Vagina (tissue), 2 donors: ENCODE data around the gene TPH2. TPM values are rescaled to one million over a fixed set of nuclear protein-coding genes. Genes with fewer than 3 reads are reported as not detected.

Experiments used
- DNase-seq, 2 donors: peaks; one replicate each; pipeline ENCODE4 v3.0.0-alpha.2; 2017; ENCODE audit errors: extremely low spot score in 2 of 2
- H3K27ac ChIP-seq: fragments of 200-600 bp; sonication (generic); one replicate; pipeline ENCODE4 v1.5.1; 2019
- H3K27me3 ChIP-seq: fragments of 200-600 bp; sonication (generic); one replicate; pipeline ENCODE4 v1.5.1; 2019
- H3K36me3 ChIP-seq, 2 donors: fragments of 200-600 bp; sonication (generic); one replicate each; pipeline ENCODE4 v1.5.1; 2017 to 2019
- H3K4me1 ChIP-seq: fragments of 200-600 bp; sonication (generic); one replicate; pipeline ENCODE4 v1.5.1; 2019
- H3K4me3 ChIP-seq, 2 donors: fragments of 200-600 bp; sonication (generic); 1 replicate in 1 of 2; 2 replicates in 1 of 2; pipeline ENCODE4 v1.5.1; 2016 to 2019
- H3K9me3 ChIP-seq: fragments of 200-600 bp; sonication (generic); one replicate; pipeline ENCODE4 v1.5.1; 2019
- POLR2A ChIP-seq, 2 donors: fragments of 450-650 bp; IDR thresholded peaks; one replicate each; pipeline ENCODE4 v1.6.1; 2017; ENCODE audit warnings: antibody characterized with exemption in 2 of 2, mild to moderate bottlenecking in 2 of 2, moderate library complexity in 2 of 2
- POLR2AphosphoS5 ChIP-seq, 2 donors: sonication (generic); formaldehyde crosslinking; IDR thresholded peaks; one replicate each; pipeline ENCODE4 v1.9.0; 2017; ENCODE audit warnings: antibody characterized with exemption in 2 of 2, mild to moderate bottlenecking in 2 of 2, low read depth in 1 of 2; ENCODE audit not compliant: insufficient read depth in 1 of 2
- intact Hi-C: fragments of 100-400 bp; cut with DNase I; formaldehyde crosslinking; loops from one replicate; pipeline ENCODE4 v1.15.1; 2023
- total RNA-seq: library from RNA; depleted of rRNA; stranded (reverse); fragments of >200 nt; gene quantifications from one replicate; pipeline ENCODE4 v1.2.3, GENCODE V29; 2016
- TF ChIP-seq, protein P1 (sequence below), 3 experiments: fragments of 450-650 bp in 2 of 3; fragments of 200-600 bp in 1 of 3; sonication (generic) in 1 of 3; IDR thresholded peaks; one replicate each; pipeline ENCODE4 v1.5.1; 2017 to 2019; ENCODE audit warnings: antibody characterized with exemption in 3 of 3, mild to moderate bottlenecking in 2 of 3, moderate library complexity in 2 of 3

Gene TPH2
- total RNA-seq, 1 donor from 2014 or later = not detected

DNA sequence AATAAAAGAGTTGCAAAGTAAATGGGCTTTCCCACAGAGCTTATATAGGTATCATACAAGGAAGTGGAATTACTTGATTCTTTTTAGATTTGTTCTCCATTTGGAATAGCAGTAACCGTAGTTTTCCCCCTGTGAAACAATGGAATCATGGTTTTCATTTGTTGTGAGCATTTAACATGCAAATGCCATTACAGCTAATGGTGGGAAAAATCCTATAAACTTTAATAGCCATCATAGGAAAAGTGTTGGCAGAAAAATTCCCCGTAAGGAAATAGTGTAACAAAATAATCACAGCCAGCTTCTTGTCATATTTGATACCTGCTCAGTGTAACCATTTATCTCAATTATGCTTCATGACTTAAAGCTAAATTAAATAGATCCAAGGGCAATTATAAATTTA lies 95.3 kb downstream of the TPH2 start:
- intact Hi-C loops = no loop called here
- Histone ChIP-seq H3K9me3 (no peaks in the 10 kb centered on the region), H3K27ac (no peak overlapping the region), H3K4me1 (no peaks in the 10 kb centered on the region), H3K36me3 (no peaks in the 10 kb centered on the region), H3K27me3 (no peaks in the 10 kb centered on the region), H3K4me3 (no peak overlapping the region)
- no peak for DNase-seq
- TF ChIP-seq, protein P1, sequence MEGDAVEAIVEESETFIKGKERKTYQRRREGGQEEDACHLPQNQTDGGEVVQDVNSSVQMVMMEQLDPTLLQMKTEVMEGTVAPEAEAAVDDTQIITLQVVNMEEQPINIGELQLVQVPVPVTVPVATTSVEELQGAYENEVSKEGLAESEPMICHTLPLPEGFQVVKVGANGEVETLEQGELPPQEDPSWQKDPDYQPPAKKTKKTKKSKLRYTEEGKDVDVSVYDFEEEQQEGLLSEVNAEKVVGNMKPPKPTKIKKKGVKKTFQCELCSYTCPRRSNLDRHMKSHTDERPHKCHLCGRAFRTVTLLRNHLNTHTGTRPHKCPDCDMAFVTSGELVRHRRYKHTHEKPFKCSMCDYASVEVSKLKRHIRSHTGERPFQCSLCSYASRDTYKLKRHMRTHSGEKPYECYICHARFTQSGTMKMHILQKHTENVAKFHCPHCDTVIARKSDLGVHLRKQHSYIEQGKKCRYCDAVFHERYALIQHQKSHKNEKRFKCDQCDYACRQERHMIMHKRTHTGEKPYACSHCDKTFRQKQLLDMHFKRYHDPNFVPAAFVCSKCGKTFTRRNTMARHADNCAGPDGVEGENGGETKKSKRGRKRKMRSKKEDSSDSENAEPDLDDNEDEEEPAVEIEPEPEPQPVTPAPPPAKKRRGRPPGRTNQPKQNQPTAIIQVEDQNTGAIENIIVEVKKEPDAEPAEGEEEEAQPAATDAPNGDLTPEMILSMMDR (IDR thresholded peaks at IDR 0.05) = no peak
- TF ChIP-seq POLR2A (IDR thresholded peaks at IDR 0.05) (no peak), POLR2AphosphoS5 (IDR thresholded peaks at IDR 0.05; ENCODE audit: insufficient read depth in 1 of 2, low read depth in 1 of 2) (no peak)

DNA sequence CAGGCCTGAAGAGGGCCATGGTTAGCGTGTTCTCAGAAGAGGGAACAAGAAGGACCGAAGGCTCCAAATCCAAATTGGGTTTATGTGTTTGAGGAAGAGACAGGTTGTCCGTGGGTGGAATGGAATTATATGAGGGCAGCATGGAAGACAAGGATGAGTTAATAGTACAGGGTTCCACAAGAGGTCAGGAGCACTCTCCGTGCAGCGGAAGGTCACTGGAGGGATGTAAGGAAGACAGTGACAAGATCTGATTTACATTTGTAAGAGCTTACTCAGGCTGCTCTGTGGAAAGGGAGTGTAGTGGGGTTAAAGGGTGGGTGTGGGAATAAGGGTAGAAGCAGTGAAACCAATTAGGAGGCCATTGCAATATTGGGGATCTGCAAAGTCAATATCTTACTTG lies 97.0 kb downstream of the TPH2 start:
- TF ChIP-seq POLR2AphosphoS5 (IDR thresholded peaks at IDR 0.05; ENCODE audit: insufficient read depth in 1 of 2, low read depth in 1 of 2) = no peak
- TF ChIP-seq, protein P1 (IDR thresholded peaks at IDR 0.05) = no peak
- Histone ChIP-seq H3K36me3 (no peaks in the 10 kb centered on the region), H3K27ac (no peak overlapping the region), H3K27me3 (no peaks in the 10 kb centered on the region), H3K9me3 (no peaks in the 10 kb centered on the region), H3K4me3 (no peak overlapping the region), H3K4me1 (no peaks in the 10 kb centered on the region)
- intact Hi-C loops = no loop called here
- no peak for DNase-seq

DNA sequence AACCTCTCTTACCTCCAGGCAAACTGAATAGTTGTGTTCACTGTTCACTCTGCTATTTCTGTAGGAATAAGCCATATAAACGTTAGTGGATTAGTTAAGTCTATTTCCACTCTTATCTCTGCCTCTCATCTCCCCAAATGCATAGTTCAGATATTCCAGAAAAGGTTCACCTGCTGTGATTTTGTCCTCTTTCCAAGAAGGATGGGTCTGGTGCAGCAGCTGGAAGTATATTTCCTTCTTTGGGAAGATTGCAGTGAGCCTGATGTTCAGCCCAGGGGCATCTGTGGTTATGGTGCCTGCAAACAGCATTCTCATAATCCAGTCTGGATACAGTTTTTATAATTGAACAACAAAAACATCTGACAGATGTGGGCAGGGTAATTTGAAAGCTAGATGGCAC lies 97.7 kb downstream of the TPH2 start:
- intact Hi-C loops = no loop called here
- Histone ChIP-seq H3K27ac (no peak overlapping the region), H3K4me1 (no peaks in the 10 kb centered on the region), H3K36me3 (no peaks in the 10 kb centered on the region), H3K9me3 (no peaks in the 10 kb centered on the region), H3K27me3 (no peaks in the 10 kb centered on the region), H3K4me3 (no peak overlapping the region)
- DNase-seq = no peak
- TF ChIP-seq POLR2A (IDR thresholded peaks at IDR 0.05) = no peak
- TF ChIP-seq, protein P1 (IDR thresholded peaks at IDR 0.05) = no peak
- no peak for TF ChIP-seq POLR2AphosphoS5 (IDR thresholded peaks at IDR 0.05; ENCODE audit: insufficient read depth in 1 of 2, low read depth in 1 of 2)

DNA sequence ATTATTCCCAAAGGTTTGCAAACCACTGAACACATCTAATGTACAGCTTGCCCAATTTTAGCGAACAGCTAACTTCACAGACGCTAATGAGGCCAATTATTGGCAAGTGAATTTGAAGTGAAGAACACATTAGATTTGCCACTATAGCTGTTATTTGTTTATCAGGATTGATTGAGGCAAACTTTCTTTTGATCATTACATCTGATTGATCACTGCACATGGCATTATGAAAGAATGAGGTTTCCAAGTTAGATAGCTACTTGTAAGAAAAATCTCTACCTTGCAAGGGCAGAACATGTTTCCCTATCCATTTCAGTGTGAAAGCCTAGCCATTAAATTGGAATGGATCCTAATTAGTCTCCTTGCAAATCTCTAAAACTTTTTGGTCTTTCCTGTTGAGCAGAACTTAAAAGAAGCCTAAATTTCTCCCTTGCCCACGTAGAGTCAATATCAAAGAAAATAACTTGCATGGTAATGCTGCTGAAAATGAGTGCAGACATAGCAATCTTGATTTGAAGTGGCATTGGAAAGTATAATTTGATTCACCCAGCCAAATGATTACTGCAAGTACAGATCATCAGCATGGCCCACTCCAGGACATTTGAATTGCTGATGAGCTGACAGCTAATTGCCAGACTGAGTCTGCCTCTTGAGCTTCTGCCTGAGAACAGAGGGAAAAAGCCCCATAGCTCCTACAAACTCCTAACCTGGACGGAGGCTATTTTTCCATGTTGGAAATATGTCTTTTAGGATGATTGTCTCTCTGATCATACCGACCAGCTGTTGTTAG lies 98.6 kb downstream of the TPH2 start:
- H3K27ac ChIP-seq = no peak overlapping the region
- no peaks in the 10 kb centered on the region for H3K36me3 ChIP-seq
- intact Hi-C loops = no loop called here
- no peaks in the 10 kb centered on the region for H3K9me3 ChIP-seq
- H3K4me3 ChIP-seq = no peak overlapping the region
- no peaks in the 10 kb centered on the region for H3K4me1 ChIP-seq
- TF ChIP-seq, protein P1 (IDR thresholded peaks at IDR 0.05) = no peak
- TF ChIP-seq POLR2A (IDR thresholded peaks at IDR 0.05) = no peak
- no peak for TF ChIP-seq POLR2AphosphoS5 (IDR thresholded peaks at IDR 0.05; ENCODE audit: insufficient read depth in 1 of 2, low read depth in 1 of 2)
- no peak for DNase-seq
- no peaks in the 10 kb centered on the region for H3K27me3 ChIP-seq

DNA sequence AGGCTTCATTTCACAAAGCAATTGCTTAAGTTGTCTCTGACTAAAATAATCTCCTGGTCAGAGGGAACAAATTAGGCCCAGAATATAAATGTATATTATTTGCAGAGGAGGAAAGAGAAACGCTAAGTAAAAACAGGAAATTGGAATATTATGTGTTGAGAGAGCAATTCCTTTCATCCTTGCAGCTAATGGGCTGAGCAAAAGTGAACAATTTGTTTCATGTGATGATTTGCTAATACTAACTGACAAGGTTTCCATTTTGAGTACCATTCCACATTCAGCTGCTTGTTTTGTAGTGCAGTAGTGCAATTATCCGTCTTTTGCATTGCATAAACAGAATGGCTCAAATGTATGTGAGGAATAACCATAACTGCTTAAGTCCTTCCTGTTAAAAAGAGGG lies 103.2 kb downstream of the TPH2 start:
- no peaks in the 10 kb centered on the region for H3K4me1 ChIP-seq
- H3K9me3 ChIP-seq = no peaks in the 10 kb centered on the region
- no peak for TF ChIP-seq POLR2A (IDR thresholded peaks at IDR 0.05)
- TF ChIP-seq, protein P1 (IDR thresholded peaks at IDR 0.05) = no peak
- DNase-seq = no peak
- no peak overlapping the region for H3K4me3 ChIP-seq
- no peaks in the 10 kb centered on the region for H3K27me3 ChIP-seq
- intact Hi-C loops = no loop called here
- H3K27ac ChIP-seq = no peak overlapping the region
- H3K36me3 ChIP-seq = no peaks in the 10 kb centered on the region
